Activated T-helper 2 cell treated with anti-CD3 and anti-CD28 coated beads, Interferon-gamma antibody, Interleukin-2, Interleukin-4, amounts not matched to agents 10 μg/mL and 5 μg/mL and 100 μg/mL, durations not matched to agents 14 hours and 24 hours and 36 hours (primary cell): ENCODE results near the gene TSKU. TPM values are rescaled to one million over a fixed set of nuclear protein-coding genes. Genes with fewer than 3 reads are reported as not detected.
"Not testable (repeated sequence)": the region's sequence is repeated elsewhere in the genome, so short reads cannot be mapped to it uniquely, and the experiment has no call there.

Experiments
- DNase-seq: peaks from one replicate; pipeline ENCODE4 v3.0.0; 2021; ENCODE audit warnings: low spot score
- H3K27ac Mint-ChIP-seq: one replicate; pipeline ENCODE4 v1.8.0; 2021; ENCODE audit warnings: mixed read lengths
- H3K27me3 Mint-ChIP-seq: one replicate; pipeline ENCODE4 v1.8.0; 2021; ENCODE audit warnings: low read depth, mixed read lengths
- H3K36me3 Mint-ChIP-seq: one replicate; pipeline ENCODE4 v1.8.0; 2021; ENCODE audit warnings: low read depth, mixed read lengths
- H3K4me1 Mint-ChIP-seq: one replicate; pipeline ENCODE4 v1.8.0; 2021; ENCODE audit warnings: low read depth, mixed read lengths
- H3K4me3 Mint-ChIP-seq: one replicate; pipeline ENCODE4 v1.8.0; 2021; ENCODE audit warnings: low read depth, mild to moderate bottlenecking, moderate library complexity, mixed read lengths
- H3K9me3 Mint-ChIP-seq: one replicate; pipeline ENCODE4 v1.8.0; 2021; ENCODE audit warnings: mixed read lengths
- intact Hi-C: fragments of 100-400 bp; cut with micrococcal nuclease; formaldehyde crosslinking; loops from one replicate; pipeline ENCODE4 v1.15.1; 2023
- total RNA-seq: library from RNA; stranded (reverse); gene quantifications from 2 replicates; pipeline ENCODE4 v1.2.3, GENCODE V29; 2022

Gene TSKU
- total RNA-seq, 1 donor from 2014 or later: 13.7 TPM

DNA sequence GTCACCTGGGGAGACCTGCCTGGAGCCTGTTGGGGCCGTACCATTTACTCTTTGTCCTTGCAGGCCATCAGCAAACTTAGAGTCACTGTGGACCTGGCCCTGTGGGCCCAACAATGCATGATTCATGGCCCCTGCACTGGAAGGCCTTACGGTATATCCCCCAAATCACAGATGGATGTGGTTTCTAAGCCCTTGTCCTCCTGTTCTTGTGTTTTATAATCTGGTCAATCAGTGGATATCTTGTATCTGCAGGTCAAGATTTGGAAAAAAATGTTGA lies 6.2 kb downstream of the TSKU start:
- DNase-seq: no peak
- intact Hi-C loops: loop anchor here (10.0 kb wide), 1 partner anchor 555 kb away; no protein-coding TSS in a partner anchor
- Mint-ChIP-seq H3K36me3 (peaks cover 3% of the 10 kb centered on the region), H3K4me3 (no peak overlapping the region), H3K4me1 (peaks cover 17% of the 10 kb centered on the region), H3K27me3 (peaks cover 7% of the 10 kb centered on the region), H3K27ac (no peak overlapping the region), H3K9me3 (no peaks in the 10 kb centered on the region)

DNA sequence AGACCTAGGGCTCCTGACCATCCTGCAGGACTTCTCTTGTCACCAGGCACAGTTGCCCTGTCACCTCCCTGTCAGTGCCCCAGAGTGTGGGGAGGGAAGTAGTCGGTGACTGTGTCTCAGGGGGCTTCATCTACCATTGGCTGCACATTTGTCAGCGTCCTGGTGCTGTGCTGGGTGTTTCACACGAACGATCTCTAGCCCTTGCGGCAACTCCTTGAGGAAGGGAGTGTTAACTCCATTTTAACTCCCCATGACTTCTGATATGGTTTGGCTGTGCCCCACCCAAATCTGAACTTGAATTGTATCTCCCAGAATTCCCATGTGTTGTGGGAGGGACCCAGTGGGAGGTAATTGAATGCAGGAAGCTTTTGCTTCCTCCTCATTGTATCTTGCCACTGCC lies 7.1 kb downstream of the TSKU start:
- H3K27ac Mint-ChIP-seq: no peak overlapping the region
- peaks cover 7% of the 10 kb centered on the region for H3K27me3 Mint-ChIP-seq
- peaks cover 3% of the 10 kb centered on the region for H3K36me3 Mint-ChIP-seq
- intact Hi-C loops: no loop called here
- H3K9me3 Mint-ChIP-seq: no peaks in the 10 kb centered on the region
- DNase-seq: no peak
- H3K4me3 Mint-ChIP-seq: no peak overlapping the region
- H3K4me1 Mint-ChIP-seq: peaks cover 10% of the 10 kb centered on the region

DNA sequence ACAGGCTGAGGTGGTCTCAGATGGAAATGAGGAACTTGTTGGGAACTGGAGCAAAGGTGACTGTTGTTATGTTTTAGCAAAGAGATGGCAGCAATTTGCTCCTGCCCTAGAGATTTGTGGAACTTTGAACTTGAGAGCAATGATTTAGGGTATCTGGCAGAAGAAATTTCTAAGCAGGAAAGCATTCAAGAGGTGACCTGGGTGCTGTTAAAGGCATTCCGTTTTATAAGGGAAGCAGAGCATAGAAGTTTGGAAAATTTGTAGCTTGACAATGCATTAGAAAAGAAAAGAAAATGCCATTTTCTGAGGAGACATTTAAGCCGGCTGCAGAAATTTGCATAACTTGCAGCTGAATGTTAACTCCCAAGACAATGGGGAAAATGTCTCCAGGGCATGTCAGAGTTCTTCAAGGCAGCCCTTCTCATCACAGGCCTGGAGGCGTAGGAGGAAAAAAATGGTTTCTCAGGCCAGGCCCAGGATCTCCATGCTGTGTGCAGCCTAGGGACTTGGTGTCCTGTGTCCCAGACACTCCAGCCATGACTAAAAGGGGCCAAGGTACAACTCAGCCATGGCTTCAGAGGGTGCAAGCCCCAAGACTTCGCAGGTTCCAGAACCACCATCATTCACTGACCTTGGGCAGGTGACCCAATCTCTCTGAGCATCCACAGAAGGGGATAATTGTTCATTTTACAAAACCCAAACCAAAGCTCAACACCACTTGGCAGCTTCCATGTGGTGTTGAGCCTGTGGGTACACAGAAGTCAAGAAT lies 8.0 kb downstream of the TSKU start:
- intact Hi-C loops, H3K27ac Mint-ChIP-seq, H3K4me1 Mint-ChIP-seq, H3K27me3 Mint-ChIP-seq, H3K4me3 Mint-ChIP-seq, H3K9me3 Mint-ChIP-seq, H3K36me3 Mint-ChIP-seq, DNase-seq: not testable (repeated sequence)

DNA sequence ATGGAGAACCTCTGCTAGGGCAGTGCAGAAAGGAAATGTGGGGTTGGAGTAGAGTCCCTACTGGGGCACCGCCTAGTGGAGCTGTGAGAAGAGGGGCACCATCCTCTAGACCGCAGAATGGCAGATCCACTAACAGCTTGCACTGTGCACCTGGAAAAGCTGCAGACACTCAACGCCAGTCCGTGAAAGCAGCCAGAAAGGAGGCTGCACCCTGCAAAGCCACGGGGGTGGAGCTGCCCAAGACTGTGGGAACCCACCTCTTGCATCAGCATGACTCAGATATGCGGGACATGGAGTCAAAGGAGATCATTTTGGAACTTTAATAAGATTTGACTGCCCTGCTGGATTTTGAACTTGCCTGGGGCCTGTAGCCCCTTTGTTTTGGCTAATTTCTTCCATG lies 8.7 kb downstream of the TSKU start:
- peaks cover 3% of the 10 kb centered on the region for H3K36me3 Mint-ChIP-seq
- no peaks in the 10 kb centered on the region for H3K27me3 Mint-ChIP-seq
- intact Hi-C loops: no loop called here
- no peak for DNase-seq
- H3K27ac Mint-ChIP-seq: no peak overlapping the region
- H3K4me3 Mint-ChIP-seq: no peak overlapping the region
- H3K9me3 Mint-ChIP-seq: no peaks in the 10 kb centered on the region
- H3K4me1 Mint-ChIP-seq: peaks cover 4% of the 10 kb centered on the region

DNA sequence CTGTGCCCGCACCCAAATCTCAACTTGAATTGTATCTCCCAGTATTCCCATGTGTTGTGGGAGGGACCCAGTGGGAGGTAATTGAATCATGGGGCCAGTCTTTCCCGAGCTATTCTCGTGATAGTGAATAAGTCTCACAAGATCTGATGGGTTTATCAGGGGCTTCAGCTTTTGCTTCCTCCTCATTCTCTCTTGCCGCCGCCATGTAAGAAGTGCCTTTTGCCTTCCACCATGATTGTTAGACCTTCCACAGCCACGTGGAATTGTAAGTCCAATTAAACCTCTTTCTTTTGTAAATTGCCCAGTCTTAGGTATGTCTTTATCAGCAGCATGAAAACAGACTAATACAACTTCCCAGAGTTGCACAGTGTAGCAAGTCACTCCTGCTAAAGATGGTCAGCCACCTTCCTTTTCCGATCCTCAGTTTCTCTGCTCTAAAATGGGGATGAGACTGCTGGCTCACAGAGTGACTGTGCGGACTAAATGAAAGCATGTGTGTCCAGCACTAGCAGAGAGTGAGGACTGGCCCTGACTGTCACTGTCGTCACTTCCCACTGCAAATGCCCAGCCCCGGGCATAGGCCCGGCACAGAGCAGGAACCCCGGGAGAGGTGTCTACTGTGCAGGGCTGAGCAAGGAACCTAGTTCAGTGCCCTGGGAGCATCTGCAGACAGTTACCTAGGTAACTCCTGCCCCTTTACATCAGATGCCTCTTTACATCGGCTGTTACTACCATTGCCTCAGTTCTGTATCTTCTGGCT lies 9.5 kb downstream of the TSKU start:
- DNase-seq: no peak
- Mint-ChIP-seq H3K36me3 (peaks cover 3% of the 10 kb centered on the region), H3K4me3 (no peak overlapping the region), H3K27ac (no peak overlapping the region), H3K27me3 (no peaks in the 10 kb centered on the region), H3K4me1 (peaks cover 2% of the 10 kb centered on the region), H3K9me3 (no peaks in the 10 kb centered on the region)
- intact Hi-C loops: no loop called here

DNA sequence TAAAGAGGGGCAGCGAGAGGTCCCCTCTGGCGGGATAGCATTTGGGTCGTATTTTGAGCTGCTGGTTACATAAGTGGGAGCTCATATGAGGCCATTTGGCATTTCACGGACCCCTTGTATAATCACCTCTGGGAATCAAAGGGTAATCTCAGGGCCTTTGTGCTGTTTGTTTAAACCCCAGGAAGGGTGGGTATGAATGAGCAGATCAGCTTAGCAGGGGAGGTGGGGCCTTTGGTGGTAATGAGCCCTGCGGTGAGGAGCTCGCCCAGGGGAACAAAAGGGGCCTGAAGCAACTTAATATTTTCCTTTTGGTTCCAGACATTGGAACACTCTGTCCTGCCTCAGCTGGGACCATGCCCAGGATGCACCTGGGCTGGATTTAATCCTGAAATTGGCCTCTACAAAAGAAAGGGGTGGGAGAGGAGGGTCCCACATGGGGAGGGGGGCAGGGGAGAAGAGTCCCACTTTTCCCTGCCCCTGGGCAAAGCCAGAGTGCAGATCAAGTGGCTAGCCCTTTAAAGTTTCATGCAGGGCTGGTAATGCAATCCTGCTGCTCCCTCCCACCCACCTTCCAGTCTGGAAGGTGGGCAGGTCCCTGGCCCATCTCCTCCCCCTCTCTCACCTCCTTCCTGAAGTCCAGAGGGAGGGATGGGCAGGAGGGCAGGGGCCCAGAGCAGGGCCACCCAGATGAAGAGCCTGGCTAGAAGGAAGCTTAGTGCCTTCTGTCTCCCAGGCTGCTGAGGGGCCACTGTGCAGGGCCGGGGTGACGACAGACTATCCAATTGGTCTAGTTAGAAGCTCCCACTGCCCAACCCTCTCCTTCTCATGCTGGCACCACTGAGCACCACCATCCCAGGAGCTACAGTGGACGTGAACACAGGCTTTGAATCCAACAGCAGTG lies 10.5 kb downstream of the TSKU start:
- H3K27me3 Mint-ChIP-seq: peaks cover 3% of the 10 kb centered on the region
- no peak overlapping the region for H3K27ac Mint-ChIP-seq
- no peak for DNase-seq
- intact Hi-C loops: no loop called here
- H3K4me1 Mint-ChIP-seq: peaks cover 2% of the 10 kb centered on the region
- no peaks in the 10 kb centered on the region for H3K9me3 Mint-ChIP-seq
- no peak overlapping the region for H3K4me3 Mint-ChIP-seq
- peaks cover 3% of the 10 kb centered on the region for H3K36me3 Mint-ChIP-seq

DNA sequence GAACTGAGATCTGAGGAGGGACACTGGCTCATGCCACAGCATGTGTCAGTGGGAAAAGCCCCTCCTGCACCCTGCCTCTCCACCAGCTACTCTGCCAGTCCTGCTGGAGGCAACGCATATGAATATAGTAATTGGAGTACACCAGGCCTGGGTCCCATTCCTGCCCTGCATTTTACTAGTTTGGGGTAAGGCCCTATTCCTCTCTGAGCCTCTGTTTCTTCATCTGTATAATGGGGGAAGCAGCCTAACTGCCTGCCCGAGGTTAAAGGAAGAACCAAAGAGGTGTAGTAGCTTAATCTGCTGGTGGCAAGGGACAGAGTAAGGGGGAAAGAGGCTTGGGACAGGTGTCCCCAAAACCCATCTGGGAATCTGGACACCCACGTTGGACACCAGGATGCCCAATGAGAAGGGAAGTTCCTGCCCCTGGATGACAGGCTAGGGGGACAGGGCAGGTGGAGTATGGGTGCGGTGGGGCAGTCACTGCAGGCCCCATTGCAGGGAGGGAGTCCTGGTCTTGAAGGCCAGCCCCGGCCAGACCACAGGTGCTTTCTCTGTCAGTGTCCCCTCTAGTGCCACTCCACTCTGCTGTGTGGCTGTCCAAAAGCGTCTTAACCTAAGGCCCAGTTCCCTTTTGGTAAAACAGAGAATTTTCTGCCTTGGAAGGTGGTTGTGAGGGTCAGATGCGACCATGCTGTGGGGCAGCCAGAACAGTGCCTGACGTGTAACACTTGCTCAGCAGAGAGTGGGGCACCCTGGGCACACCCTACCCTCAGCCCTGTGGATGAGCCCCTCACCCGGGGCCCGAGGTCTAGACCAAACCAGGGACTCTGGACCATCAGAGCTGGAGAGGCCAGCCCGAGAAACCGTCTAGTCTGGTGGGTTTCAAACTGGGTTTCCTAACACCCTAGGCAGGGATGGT lies 11.5 kb downstream of the TSKU start:
- DNase-seq: no peak
- no peak overlapping the region for H3K4me3 Mint-ChIP-seq
- H3K36me3 Mint-ChIP-seq: peaks cover 3% of the 10 kb centered on the region
- H3K9me3 Mint-ChIP-seq: no peaks in the 10 kb centered on the region
- H3K4me1 Mint-ChIP-seq: peaks cover 2% of the 10 kb centered on the region
- intact Hi-C loops: no loop called here
- no peak overlapping the region for H3K27ac Mint-ChIP-seq
- peaks cover 3% of the 10 kb centered on the region for H3K27me3 Mint-ChIP-seq

DNA sequence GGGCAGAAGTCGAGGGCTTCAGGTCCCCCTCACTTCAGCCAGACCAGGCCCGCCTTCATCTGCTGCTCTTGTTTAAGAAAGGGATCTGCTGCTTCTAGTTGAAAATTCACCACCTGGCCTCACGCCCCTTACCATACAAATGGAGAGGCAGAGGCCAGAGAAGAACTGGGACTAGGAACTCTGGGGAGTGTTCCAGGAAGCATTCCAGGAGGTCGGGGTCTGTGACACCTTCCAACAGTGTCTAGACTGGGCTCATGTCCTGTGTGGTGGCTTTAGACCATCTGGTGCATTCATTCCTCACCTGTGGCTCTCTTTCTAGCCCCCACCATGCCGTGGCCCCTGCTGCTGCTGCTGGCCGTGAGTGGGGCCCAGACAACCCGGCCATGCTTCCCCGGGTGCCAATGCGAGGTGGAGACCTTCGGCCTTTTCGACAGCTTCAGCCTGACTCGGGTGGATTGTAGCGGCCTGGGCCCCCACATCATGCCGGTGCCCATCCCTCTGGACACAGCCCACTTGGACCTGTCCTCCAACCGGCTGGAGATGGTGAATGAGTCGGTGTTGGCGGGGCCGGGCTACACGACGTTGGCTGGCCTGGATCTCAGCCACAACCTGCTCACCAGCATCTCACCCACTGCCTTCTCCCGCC lies 12.3 kb downstream of the TSKU start:
- Mint-ChIP-seq H3K4me3 (no peak overlapping the region), H3K4me1 (peaks cover 2% of the 10 kb centered on the region), H3K27me3 (peaks cover 6% of the 10 kb centered on the region), H3K27ac (no peak overlapping the region), H3K9me3 (no peaks in the 10 kb centered on the region), H3K36me3 (peaks cover 3% of the 10 kb centered on the region)
- intact Hi-C loops: no loop called here
- DNase-seq: no peak

DNA sequence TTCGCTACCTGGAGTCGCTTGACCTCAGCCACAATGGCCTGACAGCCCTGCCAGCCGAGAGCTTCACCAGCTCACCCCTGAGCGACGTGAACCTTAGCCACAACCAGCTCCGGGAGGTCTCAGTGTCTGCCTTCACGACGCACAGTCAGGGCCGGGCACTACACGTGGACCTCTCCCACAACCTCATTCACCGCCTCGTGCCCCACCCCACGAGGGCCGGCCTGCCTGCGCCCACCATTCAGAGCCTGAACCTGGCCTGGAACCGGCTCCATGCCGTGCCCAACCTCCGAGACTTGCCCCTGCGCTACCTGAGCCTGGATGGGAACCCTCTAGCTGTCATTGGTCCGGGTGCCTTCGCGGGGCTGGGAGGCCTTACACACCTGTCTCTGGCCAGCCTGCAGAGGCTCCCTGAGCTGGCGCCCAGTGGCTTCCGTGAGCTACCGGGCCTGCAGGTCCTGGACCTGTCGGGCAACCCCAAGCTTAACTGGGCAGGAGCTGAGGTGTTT lies 12.8 kb downstream of the TSKU start:
- H3K4me3 Mint-ChIP-seq: no peak overlapping the region
- H3K4me1 Mint-ChIP-seq: no peaks in the 10 kb centered on the region
- peaks cover 6% of the 10 kb centered on the region for H3K27me3 Mint-ChIP-seq
- intact Hi-C loops: no loop called here
- H3K27ac Mint-ChIP-seq: no peak overlapping the region
- H3K9me3 Mint-ChIP-seq: no peaks in the 10 kb centered on the region
- DNase-seq: no peak
- H3K36me3 Mint-ChIP-seq: no peaks in the 10 kb centered on the region

DNA sequence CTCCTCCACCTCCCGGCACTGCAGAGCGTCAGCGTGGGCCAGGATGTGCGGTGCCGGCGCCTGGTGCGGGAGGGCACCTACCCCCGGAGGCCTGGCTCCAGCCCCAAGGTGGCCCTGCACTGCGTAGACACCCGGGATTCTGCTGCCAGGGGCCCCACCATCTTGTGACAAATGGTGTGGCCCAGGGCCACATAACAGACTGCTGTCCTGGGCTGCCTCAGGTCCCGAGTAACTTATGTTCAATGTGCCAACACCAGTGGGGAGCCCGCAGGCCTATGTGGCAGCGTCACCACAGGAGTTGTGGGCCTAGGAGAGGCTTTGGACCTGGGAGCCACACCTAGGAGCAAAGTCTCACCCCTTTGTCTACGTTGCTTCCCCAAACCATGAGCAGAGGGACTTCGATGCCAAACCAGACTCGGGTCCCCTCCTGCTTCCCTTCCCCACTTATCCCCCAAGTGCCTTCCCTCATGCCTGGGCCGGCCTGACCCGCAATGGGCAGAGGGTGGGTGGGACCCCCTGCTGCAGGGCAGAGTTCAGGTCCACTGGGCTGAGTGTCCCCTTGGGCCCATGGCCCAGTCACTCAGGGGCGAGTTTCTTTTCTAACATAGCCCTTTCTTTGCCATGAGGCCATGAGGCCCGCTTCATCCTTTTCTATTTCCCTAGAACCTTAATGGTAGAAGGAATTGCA lies 13.5 kb downstream of the TSKU start:
- Mint-ChIP-seq H3K9me3 (no peaks in the 10 kb centered on the region), H3K36me3 (no peaks in the 10 kb centered on the region), H3K4me1 (no peaks in the 10 kb centered on the region), H3K4me3 (no peak overlapping the region), H3K27ac (no peak overlapping the region), H3K27me3 (peaks cover 6% of the 10 kb centered on the region)
- DNase-seq: no peak
- intact Hi-C loops: no loop called here

DNA sequence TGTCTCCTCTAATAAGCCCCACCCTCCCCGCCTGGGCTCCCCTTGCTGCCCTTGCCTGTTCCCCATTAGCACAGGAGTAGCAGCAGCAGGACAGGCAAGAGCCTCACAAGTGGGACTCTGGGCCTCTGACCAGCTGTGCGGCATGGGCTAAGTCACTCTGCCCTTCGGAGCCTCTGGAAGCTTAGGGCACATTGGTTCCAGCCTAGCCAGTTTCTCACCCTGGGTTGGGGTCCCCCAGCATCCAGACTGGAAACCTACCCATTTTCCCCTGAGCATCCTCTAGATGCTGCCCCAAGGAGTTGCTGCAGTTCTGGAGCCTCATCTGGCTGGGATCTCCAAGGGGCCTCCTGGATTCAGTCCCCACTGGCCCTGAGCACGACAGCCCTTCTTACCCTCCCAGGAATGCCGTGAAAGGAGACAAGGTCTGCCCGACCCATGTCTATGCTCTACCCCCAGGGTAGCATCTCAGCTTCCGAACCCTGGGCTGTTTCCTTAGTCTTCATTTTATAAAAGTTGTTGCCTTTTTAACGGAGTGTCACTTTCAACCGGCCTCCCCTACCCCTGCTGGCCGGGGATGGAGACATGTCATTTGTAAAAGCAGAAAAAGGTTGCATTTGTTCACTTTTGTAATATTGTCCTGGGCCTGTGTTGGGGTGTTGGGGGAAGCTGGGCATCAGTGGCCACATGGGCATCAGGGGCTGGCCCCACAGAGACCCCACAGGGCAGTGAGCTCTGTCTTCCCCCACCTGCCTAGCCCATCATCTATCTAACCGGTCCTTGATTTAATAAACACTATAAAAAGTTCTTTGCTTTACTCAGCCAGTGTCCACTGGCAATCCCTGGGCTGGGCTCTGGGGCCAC lies 14.4 kb downstream of the TSKU start:
- DNase-seq: no peak
- H3K36me3 Mint-ChIP-seq: no peaks in the 10 kb centered on the region
- no peaks in the 10 kb centered on the region for H3K9me3 Mint-ChIP-seq
- peaks cover 4% of the 10 kb centered on the region for H3K4me1 Mint-ChIP-seq
- H3K27me3 Mint-ChIP-seq: peaks cover 7% of the 10 kb centered on the region
- H3K27ac Mint-ChIP-seq: no peak overlapping the region
- H3K4me3 Mint-ChIP-seq: no peak overlapping the region
- intact Hi-C loops: no loop called here
